ENCODE measurements around the gene RPS6KA5.

- TF ChIP-seq, protein P1, sequence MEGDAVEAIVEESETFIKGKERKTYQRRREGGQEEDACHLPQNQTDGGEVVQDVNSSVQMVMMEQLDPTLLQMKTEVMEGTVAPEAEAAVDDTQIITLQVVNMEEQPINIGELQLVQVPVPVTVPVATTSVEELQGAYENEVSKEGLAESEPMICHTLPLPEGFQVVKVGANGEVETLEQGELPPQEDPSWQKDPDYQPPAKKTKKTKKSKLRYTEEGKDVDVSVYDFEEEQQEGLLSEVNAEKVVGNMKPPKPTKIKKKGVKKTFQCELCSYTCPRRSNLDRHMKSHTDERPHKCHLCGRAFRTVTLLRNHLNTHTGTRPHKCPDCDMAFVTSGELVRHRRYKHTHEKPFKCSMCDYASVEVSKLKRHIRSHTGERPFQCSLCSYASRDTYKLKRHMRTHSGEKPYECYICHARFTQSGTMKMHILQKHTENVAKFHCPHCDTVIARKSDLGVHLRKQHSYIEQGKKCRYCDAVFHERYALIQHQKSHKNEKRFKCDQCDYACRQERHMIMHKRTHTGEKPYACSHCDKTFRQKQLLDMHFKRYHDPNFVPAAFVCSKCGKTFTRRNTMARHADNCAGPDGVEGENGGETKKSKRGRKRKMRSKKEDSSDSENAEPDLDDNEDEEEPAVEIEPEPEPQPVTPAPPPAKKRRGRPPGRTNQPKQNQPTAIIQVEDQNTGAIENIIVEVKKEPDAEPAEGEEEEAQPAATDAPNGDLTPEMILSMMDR (IDR thresholded peaks at IDR 0.05 in 8 of 11, conservative IDR thresholded peaks at IDR 0.05 in 3 of 11): no peak
- TF ChIP-seq POLR2A (IDR thresholded peaks at IDR 0.05): no peak
Measured at GRCh38 chr14:90956273-90956672, 104.2 kb downstream of the RPS6KA5 start.
